Activated B cell treated with CpG ODN at 0.5 μM for 24 hours (primary cell): Measurements from ENCODE around the gene BTN1A1. TPM values are rescaled to one million over a fixed set of nuclear protein-coding genes. Genes with fewer than 3 reads are reported as not detected.
A peak's percentile ranks its signal among the peaks of the same experiment; 100 is the strongest.

Source experiments
- ATAC-seq: fragments of 200-7000 bp; cut with Tn5 transposase; one replicate; pipeline ENCODE4 v1.10.0; 2021; ENCODE audit warnings: low read depth, mild to moderate bottlenecking, moderate library complexity
- CTCF ChIA-PET: fragments of 350-600 bp; sonication (Branson Sonifier 250); formaldehyde crosslinking; loops from one replicate; lab custom pipeline; 2021; ENCODE audit warnings: antibody characterized with exemption; lab: Charles Lee
- POLR2A ChIA-PET: fragments of 350-600 bp; sonication (Branson Sonifier 250); formaldehyde crosslinking; loops from one replicate; lab custom pipeline; 2021; ENCODE audit warnings: antibody characterized with exemption; lab: Charles Lee
- DNase-seq: peaks from one replicate; pipeline ENCODE4 v3.0.0; 2022
- H3K27ac Mint-ChIP-seq: one replicate; pipeline ENCODE4 v1.8.0; 2020; ENCODE audit warnings: mixed read lengths
- H3K27me3 Mint-ChIP-seq: one replicate; pipeline ENCODE4 v1.8.0; 2021; ENCODE audit warnings: mixed read lengths
- H3K36me3 Mint-ChIP-seq: one replicate; pipeline ENCODE4 v1.8.0; 2021; ENCODE audit warnings: low read depth, mixed read lengths
- H3K4me1 Mint-ChIP-seq: one replicate; pipeline ENCODE4 v1.8.0; 2021; ENCODE audit warnings: mixed read lengths
- H3K4me3 Mint-ChIP-seq: one replicate; pipeline ENCODE4 v1.8.0; 2020; ENCODE audit warnings: mild to moderate bottlenecking, mixed read lengths
- H3K9me3 Mint-ChIP-seq: one replicate; pipeline ENCODE4 v1.8.0; 2020; ENCODE audit warnings: mixed read lengths
- CTCF ChIP-seq: fragments of 200-600 bp; IDR thresholded peaks from one replicate; pipeline ENCODE4 v1.8.0; 2022; ENCODE audit warnings: antibody characterized with exemption, mild to moderate bottlenecking
- intact Hi-C: fragments of 100-400 bp; cut with micrococcal nuclease; formaldehyde crosslinking; loops from one replicate; pipeline ENCODE4 v1.15.1; 2024
- total RNA-seq: library from RNA; stranded (reverse); gene quantifications from 2 replicates; pipeline ENCODE4 v1.2.3, GENCODE V29; 2022

BTN1A1 gene
- total RNA-seq, 1 donor from 2014 or later, result 0.18 TPM

GRCh38 chr6:26474439-26474881 lies 25.6 kb upstream of the BTN1A1 start:
- no peak for TF ChIP-seq CTCF
- Mint-ChIP-seq H3K27me3 (no peaks in the 10 kb centered on the region), H3K4me1 (peaks cover 72% of the 10 kb centered on the region), H3K4me3 (peak overlapping the region; percentile 96), H3K27ac (peak overlapping the region; percentile 100), H3K9me3 (peaks cover 2% of the 10 kb centered on the region), H3K36me3 (peaks cover 23% of the 10 kb centered on the region)
- DNase-seq, result no peak
- no peak for ATAC-seq
- ChIA-PET POLR2A (interaction anchor here (0.6 to 5.6 kb wide), 45 partner anchors 10 to 1792 kb away, joined by 3 to 60 read pairs (median 5); partner anchors contain the start of genes BTN2A1, BTN2A2, BTN3A3 and HMGN4), CTCF (interaction anchor here (0.9 to 1.9 kb wide), 3 partner anchors 13 to 80 kb away, joined by 3 to 7 read pairs (median 4); no protein-coding TSS in a partner anchor)
- intact Hi-C loops, result loop anchor here (1.0 to 2.0 kb wide), 5 partner anchors 34 to 189 kb away; partner anchors contain the start of gene BTN3A3

DNA sequence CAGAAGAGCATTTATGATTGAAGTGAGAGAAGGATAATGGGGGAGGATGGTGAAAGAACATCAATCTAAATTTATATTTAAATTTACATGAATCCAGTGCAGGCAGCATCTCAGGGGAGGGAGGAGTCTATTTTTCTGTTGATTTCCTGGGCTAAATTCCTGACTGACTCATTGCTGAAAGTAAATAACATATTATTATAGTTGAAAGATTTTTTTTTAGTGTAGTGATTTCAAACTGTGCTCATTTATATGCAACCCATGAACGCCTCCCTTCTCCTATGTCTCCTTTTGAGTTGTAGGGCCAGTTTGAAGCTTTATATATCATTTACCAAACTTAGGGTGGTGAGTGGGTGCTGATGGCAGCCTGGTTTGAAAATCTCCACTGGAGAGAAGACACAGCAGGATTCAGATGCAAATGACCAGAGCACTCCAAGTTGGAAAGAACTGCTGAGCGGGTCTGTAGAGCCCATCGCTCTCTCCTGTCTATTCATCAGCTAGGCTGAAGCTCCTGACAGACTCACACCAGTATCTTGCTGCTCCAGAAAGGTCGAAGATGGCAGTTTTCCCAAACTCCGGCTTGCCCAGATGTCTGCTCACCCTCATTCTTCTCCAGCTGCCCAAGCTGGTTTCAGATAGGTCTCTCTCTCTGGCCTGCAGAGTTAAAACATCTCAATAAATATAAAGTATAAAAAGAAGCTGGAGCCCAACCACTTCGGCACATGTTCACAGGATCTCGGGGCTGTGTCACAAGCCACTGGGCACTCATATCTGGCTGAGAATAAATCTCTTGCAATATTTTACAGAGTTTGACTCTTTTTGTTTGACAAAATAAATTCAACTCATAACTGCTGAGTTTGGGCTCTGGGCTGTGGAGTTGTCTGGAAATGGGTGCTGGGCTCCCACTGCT lies 24.0 kb upstream of the BTN1A1 start:
- Mint-ChIP-seq H3K4me3 (peak overlapping the region; percentile 69), H3K36me3 (peaks cover 14% of the 10 kb centered on the region), H3K9me3 (peaks cover 2% of the 10 kb centered on the region), H3K27ac (peak overlapping the region; percentile 90), H3K4me1 (peaks cover 80% of the 10 kb centered on the region), H3K27me3 (no peaks in the 10 kb centered on the region)
- POLR2A ChIA-PET, result interaction anchor here (0.5 to 5.6 kb wide), 10 partner anchors 25 to 650 kb away, joined by 3 to 60 read pairs (median 4); partner anchors contain the start of gene HMGN4
- TF ChIP-seq CTCF, result no peak
- ATAC-seq, result no peak
- intact Hi-C loops, result loop anchor here (2.0 kb wide), 1 partner anchor 35 kb away; the partner anchor contains the start of gene BTN3A3
- CTCF ChIA-PET, result interaction anchor here (0.6 to 1.0 kb wide), 2 partner anchors 9 to 92 kb away, joined by 3 read pairs; no protein-coding TSS in a partner anchor
- DNase-seq, result no peak

- CTCF ChIA-PET, result interaction anchor here (0.6 kb wide), 1 partner anchor 92 kb away, joined by 3 read pairs; no protein-coding TSS in a partner anchor
- ATAC-seq, result no peak
Measured at GRCh38 chr6:26476896-26477295, 23.2 kb upstream of the BTN1A1 start.

DNA sequence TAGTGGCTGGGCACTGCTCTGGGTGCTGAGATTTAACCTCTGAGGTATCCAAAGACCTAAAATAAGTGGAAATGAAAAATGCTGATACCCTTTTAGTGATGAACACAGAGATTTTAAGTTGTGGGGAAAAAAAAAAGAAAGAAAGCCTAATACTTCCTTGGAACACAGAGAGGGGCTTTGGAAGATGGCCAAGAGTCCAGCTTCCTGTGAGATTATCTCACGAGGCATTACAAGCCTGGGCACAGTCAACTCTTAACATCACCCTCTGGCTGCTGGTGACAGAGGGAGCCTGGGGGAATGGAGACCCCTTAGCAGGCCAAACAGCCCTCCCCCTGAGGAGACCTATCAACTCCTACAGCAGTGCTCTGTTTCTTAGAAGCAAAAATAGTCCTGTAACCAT lies 22.7 kb upstream of the BTN1A1 start:
- Mint-ChIP-seq H3K4me1 (peaks cover 78% of the 10 kb centered on the region), H3K27ac (peak overlapping the region; percentile 90), H3K36me3 (peaks cover 12% of the 10 kb centered on the region), H3K9me3 (no peaks in the 10 kb centered on the region), H3K4me3 (peak overlapping the region; percentile 69), H3K27me3 (no peaks in the 10 kb centered on the region)
- no peak for ATAC-seq
- intact Hi-C loops, result no loop called here
- ChIA-PET CTCF (interaction anchor here (0.6 to 0.7 kb wide), 2 partner anchors 17 to 34 kb away, joined by 3 read pairs; no protein-coding TSS in a partner anchor), POLR2A (interaction anchor here (1.1 to 5.6 kb wide), 4 partner anchors 24 to 244 kb away, joined by 5 to 60 read pairs (median 32); partner anchors contain the start of gene HMGN4)
- no peak for TF ChIP-seq CTCF
- no peak for DNase-seq

More at GRCh38 chr6:26476896-26477295, 23.2 kb upstream of the BTN1A1 start:
- peaks cover 78% of the 10 kb centered on the region for H3K4me1 Mint-ChIP-seq
- H3K27ac Mint-ChIP-seq, result peak overlapping the region; percentile 90
- no peak for TF ChIP-seq CTCF
- DNase-seq, result no peak
- peak overlapping the region; percentile 69 for H3K4me3 Mint-ChIP-seq
- intact Hi-C loops, result no loop called here
- H3K27me3 Mint-ChIP-seq, result no peaks in the 10 kb centered on the region
- peaks cover 12% of the 10 kb centered on the region for H3K36me3 Mint-ChIP-seq
- POLR2A ChIA-PET, result interaction anchor here (0.6 to 5.6 kb wide), 7 partner anchors 25 to 320 kb away, joined by 3 to 60 read pairs (median 5); partner anchors contain the start of gene HMGN4
- H3K9me3 Mint-ChIP-seq, result no peaks in the 10 kb centered on the region
